ENCODE data around the gene PSMC3IP.
"Not testable (repeated sequence)": the region's sequence is repeated elsewhere in the genome, so short reads cannot be mapped to it uniquely, and the experiment has no call there.

PSMC3IP gene

GRCh38 chr17:42577532-42578281, at the start of gene PSMC3IP:
PSMC3IP (minus strand) TSS chr17:42577729; CDS start chr17:42577686, 43 bp downstream.
- peak; percentile 89 for DNase-seq (ENCODE audit: low read depth)

GRCh38 chr17:42623732-42624596, 46.4 kb upstream of the PSMC3IP start:
- DNase-seq (ENCODE audit: low read depth), result no peak

GRCh38 chr17:42623271-42623670, 45.7 kb upstream of the PSMC3IP start:
- DNase-seq (ENCODE audit: low read depth), result no peak

GRCh38 chr17:42621987-42622386, 44.5 kb upstream of the PSMC3IP start:
- DNase-seq (ENCODE audit: low read depth), result not testable (repeated sequence)

- no peak for DNase-seq (ENCODE audit: low read depth)
These were observed 41.1 kb upstream of the PSMC3IP start for GRCh38 chr17:42618442-42619150.

GRCh38 chr17:42617956-42618431, 40.5 kb upstream of the PSMC3IP start:
- no peak for DNase-seq (ENCODE audit: low read depth)

GRCh38 chr17:42613699-42614295, 36.3 kb upstream of the PSMC3IP start:
- DNase-seq (ENCODE audit: low read depth), result no peak

- DNase-seq (ENCODE audit: low read depth), result no peak
These were observed 34.5 kb upstream of the PSMC3IP start for GRCh38 chr17:42612013-42612412.

GRCh38 chr17:42609814-42610801, 32.6 kb upstream of the PSMC3IP start:
- peak; percentile 5 for DNase-seq (ENCODE audit: low read depth)

GRCh38 chr17:42609182-42609813, 31.8 kb upstream of the PSMC3IP start, which contains the start of the genes RETREG3 and TUBG1:
RETREG3 (minus strand) TSS chr17:42609374; CDS start chr17:42609324, 50 bp downstream.
TUBG1 (plus strand) TSS chr17:42609683; CDS start chr17:42609738, 55 bp downstream.
- peak; percentile 99 for DNase-seq (ENCODE audit: low read depth)

GRCh38 chr17:42608305-42609181, 31.0 kb upstream of the PSMC3IP start:
- no peak for DNase-seq (ENCODE audit: low read depth)

- no peak for DNase-seq (ENCODE audit: low read depth)
These were observed 30.2 kb upstream of the PSMC3IP start for GRCh38 chr17:42607769-42608168.

- no peak for DNase-seq (ENCODE audit: low read depth)
These were observed 25.8 kb upstream of the PSMC3IP start for GRCh38 chr17:42603318-42603717.

- DNase-seq (ENCODE audit: low read depth), result no peak
These were observed 21.4 kb upstream of the PSMC3IP start for GRCh38 chr17:42598905-42599304.

GRCh38 chr17:42596386-42596785, 18.9 kb upstream of the PSMC3IP start:
- DNase-seq (ENCODE audit: low read depth), result no peak

GRCh38 chr17:42591411-42591810, 13.9 kb upstream of the PSMC3IP start:
- DNase-seq (ENCODE audit: low read depth), result no peak

- DNase-seq (ENCODE audit: low read depth), result no peak
These were observed 13.4 kb upstream of the PSMC3IP start for GRCh38 chr17:42590886-42591285.

GRCh38 chr17:42586514-42587230, 9.1 kb upstream of the PSMC3IP start:
- no peak for DNase-seq (ENCODE audit: low read depth)
